A673 (cell line): ENCODE measurements around the gene STRBP. TPM values are rescaled to one million over a fixed set of nuclear protein-coding genes. Genes with fewer than 3 reads are reported as not detected.
"Not testable (repeated sequence)": the region's sequence is repeated elsewhere in the genome, so short reads cannot be mapped to it uniquely, and the experiment has no call there.

Experiments used
- BruUV-seq: library from RNA; stranded (reverse); fragments of 400-500 nt; replicated peaks from 2 replicates; lab custom pipeline; 2021; lab: Mats Ljungman, UMichigan
- CTCF ChIA-PET: fragments of 300-600 bp; sonication (Branson Sonifier 250); formaldehyde crosslinking; loops from one replicate; lab custom pipeline; 2022; ENCODE audit warnings: antibody characterized with exemption; lab: Charles Lee
- POLR2A ChIA-PET: fragments of 300-600 bp; sonication (Branson Sonifier 250); formaldehyde crosslinking; loops from one replicate; lab custom pipeline; 2022; ENCODE audit warnings: antibody characterized with exemption; ENCODE audit not compliant: low non-redundant PET; lab: Charles Lee
- DNase-seq: peaks from one replicate; pipeline ENCODE4 v3.0.0-alpha.2; 2015; ENCODE audit warnings: low spot score
- H3K27ac ChIP-seq: fragments of 200-600 bp; sonication (generic); 2 replicates; pipeline ENCODE4 v1.5.1; 2016; ENCODE audit warnings: mixed run types, low read depth, mild to moderate bottlenecking, mixed read lengths, antibody characterized with exemption, low read length; ENCODE audit not compliant: poor library complexity, severe bottlenecking
- H3K27me3 ChIP-seq: fragments of 200-600 bp; sonication (generic); replicated peaks from 2 replicates; pipeline ENCODE4 v1.6.1; 2017; ENCODE audit warnings: mixed run types, low read depth, mild to moderate bottlenecking, mixed read lengths, antibody characterized with exemption, low read length; ENCODE audit not compliant: insufficient read depth, poor library complexity
- H3K36me3 ChIP-seq: fragments of 200-600 bp; sonication (generic); 2 replicates; pipeline ENCODE4 v1.6.1; 2016; ENCODE audit warnings: mixed run types, mild to moderate bottlenecking, mixed read lengths, antibody characterized with exemption, low read length; ENCODE audit not compliant: insufficient read depth, poor library complexity, severe bottlenecking
- H3K4me1 ChIP-seq: fragments of 200-600 bp; sonication (generic); 2 replicates; pipeline ENCODE4 v1.6.1; 2017; ENCODE audit warnings: mixed run types, mild to moderate bottlenecking, mixed read lengths, antibody characterized with exemption, low read length; ENCODE audit not compliant: insufficient read depth, poor library complexity, severe bottlenecking
- H3K4me3 ChIP-seq: fragments of 200-600 bp; sonication (generic); 2 replicates; pipeline ENCODE4 v1.5.1; 2016; ENCODE audit warnings: low read depth, mixed run types, mild to moderate bottlenecking, mixed read lengths, low read length; ENCODE audit not compliant: poor library complexity, severe bottlenecking
- H3K9me3 ChIP-seq: fragments of 200-600 bp; sonication (generic); 2 replicates; pipeline ENCODE4 v1.6.1; 2016; ENCODE audit warnings: mixed run types, low read depth, mild to moderate bottlenecking, mixed read lengths, antibody characterized with exemption, low read length; ENCODE audit not compliant: poor library complexity, severe bottlenecking
- CTCF ChIP-seq: fragments of 300-800, 200-600 bp; sonication (generic); conservative IDR thresholded peaks from 2 replicates; pipeline ENCODE4 v1.5.1; 2017; ENCODE audit warnings: low read depth, mild to moderate bottlenecking, antibody characterized with exemption, low read length, moderate library complexity, mixed read lengths
- EZH2 ChIP-seq: fragments of 200-600 bp; sonication (generic); IDR thresholded peaks from 2 replicates; pipeline ENCODE4 v1.6.1; 2017; ENCODE audit warnings: borderline replicate concordance, low read depth, mild to moderate bottlenecking, mixed read lengths, antibody characterized with exemption, low read length; ENCODE audit not compliant: poor library complexity, severe bottlenecking
- intact Hi-C: fragments of 100-400 bp; cut with micrococcal nuclease; formaldehyde crosslinking; loops from one replicate; pipeline ENCODE4 v1.10.0; 2022; ENCODE audit not compliant: unreplicated experiment
- total RNA-seq: library from RNA; stranded (reverse); gene quantifications from 2 replicates; pipeline ENCODE4 v1.2.3, GENCODE V29; 2021

Gene STRBP
- total RNA-seq, 1 experiment from 2014 or later: 79.4 TPM

DNA sequence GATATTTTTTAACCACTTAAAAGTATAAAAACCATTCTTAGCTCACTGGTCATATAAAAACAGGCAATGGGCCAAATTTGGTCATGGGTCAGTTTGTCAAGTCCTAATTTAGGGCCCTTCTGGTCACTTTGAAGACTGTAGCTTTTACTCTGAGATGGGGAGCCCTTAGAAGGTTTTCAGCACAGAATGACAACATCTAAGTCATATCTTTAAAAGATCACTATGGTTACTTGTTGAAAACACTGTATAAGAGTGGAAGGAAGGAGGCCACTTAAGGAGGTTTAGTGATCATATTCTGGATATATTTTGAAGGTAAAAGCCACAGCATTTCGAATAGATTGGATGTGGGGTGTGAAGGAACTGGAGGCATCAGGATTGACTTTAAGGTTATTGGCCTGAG lies 76.7 kb downstream of the STRBP start:
- Histone ChIP-seq H3K9me3 (no peaks in the 10 kb centered on the region), H3K27me3 (no peaks in the 10 kb centered on the region), H3K27ac (no peak overlapping the region), H3K4me3 (no peak overlapping the region), H3K4me1 (no peaks in the 10 kb centered on the region), H3K36me3 (no peaks in the 10 kb centered on the region)
- ChIA-PET CTCF (no interaction called here), POLR2A (no interaction called here)
- intact Hi-C loops: no loop called here
- no peak for DNase-seq
- no peak for TF ChIP-seq EZH2
- TF ChIP-seq CTCF: no peak
- BruUV-seq: no TSS peak

- intact Hi-C loops: no loop called here
- Histone ChIP-seq H3K36me3 (no peaks in the 10 kb centered on the region), H3K27me3 (no peaks in the 10 kb centered on the region), H3K4me1 (no peaks in the 10 kb centered on the region), H3K4me3 (no peak overlapping the region), H3K9me3 (no peaks in the 10 kb centered on the region), H3K27ac (no peak overlapping the region)
- ChIA-PET POLR2A (no interaction called here), CTCF (no interaction called here)
- TF ChIP-seq EZH2 (no peak), CTCF (no peak)
- no TSS peak for BruUV-seq
- DNase-seq: no peak
Observed at GRCh38 chr9:123191260-123191659, 77.1 kb downstream of the STRBP start.

DNA sequence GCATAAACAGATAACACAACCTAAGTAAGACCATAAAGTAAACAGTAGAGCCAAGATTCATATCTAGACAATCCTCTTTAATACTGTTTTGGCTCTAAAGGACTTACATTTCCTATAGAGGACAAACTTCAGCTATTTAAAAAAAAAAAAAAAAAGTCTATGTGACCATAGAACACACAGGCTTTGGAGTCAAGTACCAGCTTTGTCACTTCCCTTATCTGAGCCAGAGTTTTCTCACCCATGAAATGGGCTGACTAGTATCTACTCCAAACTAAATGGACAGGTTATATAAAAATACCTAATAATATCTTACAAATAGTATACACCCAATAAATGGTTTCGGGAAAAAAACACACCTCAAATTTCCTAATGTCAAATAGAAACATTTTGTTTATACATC lies 81.3 kb downstream of the STRBP start:
- Histone ChIP-seq H3K27me3 (no peaks in the 10 kb centered on the region), H3K36me3 (no peaks in the 10 kb centered on the region), H3K4me3 (no peak overlapping the region), H3K27ac (no peak overlapping the region), H3K9me3 (no peaks in the 10 kb centered on the region), H3K4me1 (peaks cover 10% of the 10 kb centered on the region)
- intact Hi-C loops: no loop called here
- TF ChIP-seq CTCF (no peak), EZH2 (no peak)
- DNase-seq: no peak
- CTCF ChIA-PET: no interaction called here
- BruUV-seq: no TSS peak
- POLR2A ChIA-PET: interaction anchor here (1.0 kb wide), 1 partner anchor 105 kb away, joined by 9 read pairs; no protein-coding TSS in a partner anchor

DNA sequence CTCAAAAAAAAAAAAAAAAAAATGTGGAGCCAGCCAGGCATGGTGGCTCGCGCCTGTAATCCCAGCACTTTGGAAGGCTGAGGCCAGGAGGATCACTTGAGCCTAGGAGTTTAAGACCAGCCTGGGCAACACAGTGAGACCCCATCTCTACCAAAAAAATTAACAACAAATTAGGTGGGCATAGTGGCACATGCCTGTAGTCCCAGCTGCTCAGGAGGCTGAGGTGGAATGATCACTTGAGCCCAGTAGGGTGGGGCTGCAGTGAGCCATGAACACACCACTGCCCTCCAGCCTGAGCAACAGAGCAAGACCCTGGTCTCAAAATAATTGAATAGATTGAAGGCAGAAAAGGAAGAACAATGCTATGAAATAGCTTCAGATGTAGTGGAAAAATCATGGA lies 82.4 kb downstream of the STRBP start:
- ChIA-PET POLR2A (interaction anchor here (1.0 kb wide), 1 partner anchor 106 kb away, joined by 9 read pairs; no protein-coding TSS in a partner anchor), CTCF (interaction anchor here (0.6 kb wide), 1 partner anchor 14 kb away, joined by 3 read pairs; no protein-coding TSS in a partner anchor)
- BruUV-seq, H3K36me3 ChIP-seq, H3K9me3 ChIP-seq, intact Hi-C loops, H3K27me3 ChIP-seq, H3K4me3 ChIP-seq, DNase-seq, H3K27ac ChIP-seq: not testable (repeated sequence)
- H3K4me1 ChIP-seq: peaks cover 10% of the 10 kb centered on the region
